Measurements from ENCODE around the gene UNC5C. TPM values are rescaled to one million over a fixed set of nuclear protein-coding genes. Genes with fewer than 3 reads are reported as not detected.

UNC5C gene
- total and polyA plus RNA-seq, 3 donors from 2014 or later: 6.8 to 22.8 (median 20.5) TPM

- no peaks in the 10 kb centered on the region for H3K9me3 ChIP-seq
- intact Hi-C loops (cut with DNase I; ENCODE audit: low total_unique reads): no loop called here
- 86 to 90% methylated on average over 4 of the region's 4 CpGs for WGBS, 2 donors
- H3K27me3 ChIP-seq: no peaks in the 10 kb centered on the region
- TF ChIP-seq POLR2A (IDR thresholded peaks at IDR 0.05): no peak
- no peak for TF ChIP-seq CTCF (IDR thresholded peaks at IDR 0.05)
- H3K27ac ChIP-seq: no peak overlapping the region
- H3K36me3 ChIP-seq (ENCODE audit: low read depth, missing control alignments): no peaks in the 10 kb centered on the region
- no peak overlapping the region for H3K4me3 ChIP-seq
- H3K4me1 ChIP-seq: no peaks in the 10 kb centered on the region
- DNase-seq: no peak
Measured at GRCh38 chr4:95470622-95471021, 78.2 kb downstream of the UNC5C start.

DNA sequence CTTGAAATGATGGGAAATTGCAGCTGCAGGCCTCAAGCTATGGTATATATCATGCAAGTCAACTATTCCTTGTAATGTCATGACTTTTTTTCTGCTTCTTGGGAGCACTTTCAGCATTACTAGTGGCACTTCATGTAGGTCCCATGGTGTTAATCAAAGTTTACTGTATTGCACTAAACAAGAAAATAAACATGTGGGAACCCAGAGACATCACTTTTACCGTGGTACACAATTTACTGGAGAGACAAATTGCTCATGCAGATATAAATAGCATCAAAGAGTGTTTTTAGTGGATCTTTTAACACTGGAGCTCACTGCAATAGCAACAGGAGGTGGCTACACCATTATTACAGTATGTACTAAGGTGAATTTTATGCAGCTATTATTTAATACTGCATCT lies 79.2 kb downstream of the UNC5C start:
- Histone ChIP-seq H3K36me3 (ENCODE audit: low read depth, missing control alignments) (no peaks in the 10 kb centered on the region), H3K27me3 (no peaks in the 10 kb centered on the region), H3K4me1 (no peaks in the 10 kb centered on the region), H3K9me3 (no peaks in the 10 kb centered on the region), H3K4me3 (no peak overlapping the region), H3K27ac (no peak overlapping the region)
- 53 to 75% methylated on average over 1 of the region's 1 CpG for WGBS, 2 donors
- intact Hi-C loops (cut with DNase I; ENCODE audit: low total_unique reads): no loop called here
- no peak for TF ChIP-seq CTCF (IDR thresholded peaks at IDR 0.05)
- no peak for TF ChIP-seq POLR2A (IDR thresholded peaks at IDR 0.05)
- DNase-seq: no peak

GRCh38 chr4:95466791-95467190 lies 82.0 kb downstream of the UNC5C start:
- no peak overlapping the region for H3K4me3 ChIP-seq
- WGBS, 2 donors: 92 to 98% methylated on average over 3 of the region's 3 CpGs

GRCh38 chr4:95465010-95465409 lies 83.8 kb downstream of the UNC5C start:
- 53 to 55% methylated on average over 6 of the region's 6 CpGs for WGBS, 2 donors
- TF ChIP-seq POLR2A (IDR thresholded peaks at IDR 0.05) (no peak), CTCF (IDR thresholded peaks at IDR 0.05) (no peak)
- no peaks in the 10 kb centered on the region for H3K4me1 ChIP-seq
- H3K9me3 ChIP-seq: no peaks in the 10 kb centered on the region
- intact Hi-C loops (cut with DNase I; ENCODE audit: low total_unique reads): no loop called here
- no peak overlapping the region for H3K4me3 ChIP-seq
- H3K36me3 ChIP-seq (ENCODE audit: low read depth, missing control alignments): no peaks in the 10 kb centered on the region
- H3K27ac ChIP-seq: no peak overlapping the region
- H3K27me3 ChIP-seq: no peaks in the 10 kb centered on the region
- DNase-seq: no peak

More at GRCh38 chr4:95466791-95467190, 82.0 kb downstream of the UNC5C start:
- intact Hi-C loops (cut with DNase I; ENCODE audit: low total_unique reads): no loop called here
- TF ChIP-seq POLR2A (IDR thresholded peaks at IDR 0.05): no peak
- TF ChIP-seq CTCF (IDR thresholded peaks at IDR 0.05): no peak
- Histone ChIP-seq H3K27ac (no peak overlapping the region), H3K36me3 (ENCODE audit: low read depth, missing control alignments) (no peaks in the 10 kb centered on the region), H3K9me3 (no peaks in the 10 kb centered on the region), H3K4me1 (no peaks in the 10 kb centered on the region), H3K27me3 (no peaks in the 10 kb centered on the region)
- DNase-seq: no peak

DNA sequence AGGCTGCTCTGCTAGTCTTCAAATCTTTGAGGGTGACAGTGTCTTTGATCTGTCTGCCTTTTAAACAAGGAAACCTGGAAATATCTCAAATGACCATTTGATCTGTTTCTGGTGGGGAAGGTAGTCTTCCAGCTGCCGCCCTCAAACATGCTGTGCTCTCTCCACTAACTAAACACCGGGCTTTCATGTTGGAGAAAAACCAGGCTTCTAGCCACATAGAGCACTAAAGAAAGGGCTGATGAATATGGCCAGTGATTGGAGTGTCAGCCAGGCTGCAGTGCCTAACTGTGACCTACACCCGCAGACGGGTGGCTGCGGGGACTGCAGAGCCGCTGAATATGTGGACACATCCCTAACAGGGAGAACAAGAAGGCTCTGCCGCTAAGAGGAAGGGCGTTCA lies 85.9 kb downstream of the UNC5C start:
- no peak for DNase-seq
- no peak for TF ChIP-seq POLR2A (IDR thresholded peaks at IDR 0.05)
- TF ChIP-seq CTCF (IDR thresholded peaks at IDR 0.05): no peak
- intact Hi-C loops (cut with DNase I; ENCODE audit: low total_unique reads): no loop called here
- 66 to 74% methylated on average over 5 to 8 of the region's 8 CpGs for WGBS, 2 donors
- no peaks in the 10 kb centered on the region for H3K27me3 ChIP-seq
- H3K4me1 ChIP-seq: no peaks in the 10 kb centered on the region
- H3K36me3 ChIP-seq (ENCODE audit: low read depth, missing control alignments): no peaks in the 10 kb centered on the region
- H3K4me3 ChIP-seq: no peak overlapping the region
- no peak overlapping the region for H3K27ac ChIP-seq
- H3K9me3 ChIP-seq: no peaks in the 10 kb centered on the region
